Liver (tissue), 9 donors: ENCODE measurements around the gene TAS2R41. TPM values are rescaled to one million over a fixed set of nuclear protein-coding genes. Genes with fewer than 3 reads are reported as not detected.

ENCODE experiments used
- DNase-seq: peaks from one replicate; pipeline ENCODE4 v3.0.0-alpha.2; 2017; ENCODE audit warnings: low spot score
- H3K27ac ChIP-seq, 2 donors: one replicate each; pipeline ENCODE4 v1.7.0; 2013; ENCODE audit warnings: inconsistent platforms in 2 of 2, low read length in 2 of 2, control low read depth in 1 of 2, low read depth in 1 of 2, mild to moderate bottlenecking in 1 of 2
- H3K27me3 ChIP-seq, 4 donors: one replicate each; pipeline versions ENCODE4 v1.6.1 to v1.7.0; 2013; ENCODE audit warnings: low read length in 3 of 4, inconsistent platforms in 1 of 4, mild to moderate bottlenecking in 1 of 4, moderate library complexity in 1 of 4; ENCODE audit not compliant: control insufficient read depth in 4 of 4, insufficient read depth in 4 of 4
- H3K36me3 ChIP-seq, 4 donors: one replicate each; pipeline versions ENCODE4 v1.6.1 to v1.7.0; 2013; ENCODE audit warnings: low read length in 3 of 4, mild to moderate bottlenecking in 3 of 4, low read depth in 1 of 4, moderate library complexity in 1 of 4; ENCODE audit not compliant: control insufficient read depth in 4 of 4, insufficient read depth in 3 of 4
- H3K4me1 ChIP-seq, 4 donors: one replicate each; pipeline versions ENCODE4 v1.6.1 to v1.7.0; 2013; ENCODE audit warnings: low read length in 3 of 4, mild to moderate bottlenecking in 3 of 4, moderate library complexity in 1 of 4; ENCODE audit not compliant: control insufficient read depth in 4 of 4, insufficient read depth in 4 of 4
- H3K4me3 ChIP-seq, 3 donors: one replicate each; pipeline versions ENCODE4 v1.6.1 to v1.7.0; 2013; ENCODE audit warnings: low read length in 3 of 3, control low read depth in 1 of 3, low read depth in 1 of 3, mild to moderate bottlenecking in 1 of 3
- H3K9ac ChIP-seq, 2 donors: one replicate each; pipeline ENCODE4 v1.7.0; 2013; ENCODE audit warnings: low read length in 2 of 2, mild to moderate bottlenecking in 2 of 2, moderate library complexity in 2 of 2, control low read depth in 1 of 2, low read depth in 1 of 2
- H3K9me3 ChIP-seq, 4 donors: one replicate each; pipeline versions ENCODE4 v1.6.1 to v1.7.0; 2013; ENCODE audit warnings: low read length in 3 of 4; ENCODE audit not compliant: control insufficient read depth in 4 of 4
- EGR1 ChIP-seq, 2 donors: IDR thresholded peaks; 2 replicates each; pipeline ENCODE4 v1.6.1; 2016 to 2018; ENCODE audit warnings: antibody characterized with exemption in 2 of 2, low read depth in 2 of 2
- FOXA1 ChIP-seq: IDR thresholded peaks from 2 replicates; pipeline ENCODE4 v1.6.1; 2016; ENCODE audit warnings: antibody characterized with exemption
- FOXA2 ChIP-seq: IDR thresholded peaks from 2 replicates; pipeline ENCODE4 v1.6.1; 2016; ENCODE audit warnings: antibody characterized with exemption
- GABPA ChIP-seq, 2 donors: IDR thresholded peaks in 1 of 2; conservative IDR thresholded peaks in 1 of 2; 2 replicates each; pipeline ENCODE4 v1.6.1; 2016; ENCODE audit warnings: antibody characterized with exemption in 2 of 2, mild to moderate bottlenecking in 1 of 2, moderate library complexity in 1 of 2
- HNF4A ChIP-seq, 2 donors: conservative IDR thresholded peaks; 2 replicates each; pipeline ENCODE4 v1.6.1; 2016; ENCODE audit warnings: antibody characterized with exemption in 2 of 2, mild to moderate bottlenecking in 2 of 2
- JUND ChIP-seq, 2 donors: IDR thresholded peaks; 2 replicates each; pipeline ENCODE4 v1.6.1; 2016; ENCODE audit warnings: antibody characterized with exemption in 2 of 2
- MAX ChIP-seq: IDR thresholded peaks from 2 replicates; pipeline ENCODE4 v1.6.1; 2016; ENCODE audit warnings: antibody characterized with exemption
- NR2F2 ChIP-seq: IDR thresholded peaks from 2 replicates; pipeline ENCODE4 v1.6.1; 2016; ENCODE audit warnings: antibody characterized with exemption
- RAD21 ChIP-seq, 2 donors: IDR thresholded peaks; 2 replicates each; pipeline ENCODE4 v1.6.1; 2016; ENCODE audit warnings: antibody characterized with exemption in 2 of 2, mild to moderate bottlenecking in 2 of 2
- RXRA ChIP-seq, 2 donors: IDR thresholded peaks; 2 replicates each; pipeline ENCODE4 v1.6.1; 2017 to 2018; ENCODE audit warnings: antibody characterized with exemption in 2 of 2, mild to moderate bottlenecking in 1 of 2
- SP1 ChIP-seq: IDR thresholded peaks from 2 replicates; pipeline ENCODE4 v1.6.1; 2018; ENCODE audit warnings: antibody characterized with exemption, mild to moderate bottlenecking
- TAF1 ChIP-seq: conservative IDR thresholded peaks from 2 replicates; pipeline ENCODE4 v1.6.1; 2016; ENCODE audit warnings: antibody characterized with exemption, mild to moderate bottlenecking
- YY1 ChIP-seq: IDR thresholded peaks from 2 replicates; pipeline ENCODE4 v1.6.1; 2016; ENCODE audit warnings: antibody characterized with exemption, mild to moderate bottlenecking
- ZBTB33 ChIP-seq: IDR thresholded peaks from 2 replicates; pipeline ENCODE4 v1.6.1; 2016; ENCODE audit warnings: antibody characterized with exemption
- polyA plus RNA-seq, 2 donors: library from polyadenylated mRNA; stranded (reverse) in 1 of 2; unstranded in 1 of 2; fragments of 200-250 nt in 1 of 2; fragments of >200 nt in 1 of 2; fragmentation: Nextera tagmentation in 1 of 2; extraction: Ambion mirVana in 1 of 2; gene quantifications; one replicate each; pipeline versions ENCODE4 v1.2.1 to v1.2.3, GENCODE V29; 2013 to 2015
- total RNA-seq, 2 donors: library from RNA; depleted of rRNA; stranded (reverse); fragments of >200 nt; gene quantifications; one replicate each; pipeline ENCODE4 v1.2.3, GENCODE V29; 2014
- TF ChIP-seq, protein P1 (sequence below): IDR thresholded peaks from 2 replicates; pipeline ENCODE4 v1.6.1; 2016; ENCODE audit warnings: antibody characterized with exemption
- TF ChIP-seq, protein P2 (sequence below): IDR thresholded peaks from 2 replicates; pipeline ENCODE4 v1.6.1; 2016; ENCODE audit warnings: antibody characterized with exemption, mild to moderate bottlenecking
- donor health status: healthy.
- donor health status: healthy.
- donor health status: healthy.
- donor health status: healthy.
- donor health status: healthy.

The TAS2R41 gene
- total and polyA plus RNA-seq, 4 donors, result 0.25 TPM; not detected in 3

- TF ChIP-seq JUND (IDR thresholded peaks at IDR 0.05), result no peak
- TF ChIP-seq ZBTB33, result no peak
- TF ChIP-seq, protein P1, sequence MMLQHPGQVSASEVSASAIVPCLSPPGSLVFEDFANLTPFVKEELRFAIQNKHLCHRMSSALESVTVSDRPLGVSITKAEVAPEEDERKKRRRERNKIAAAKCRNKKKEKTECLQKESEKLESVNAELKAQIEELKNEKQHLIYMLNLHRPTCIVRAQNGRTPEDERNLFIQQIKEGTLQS, result no peak
Measured at GRCh38 chr7:143449793-143450192, 27.9 kb upstream of the TAS2R41 start (continued).

- no peaks in the 10 kb centered on the region for H3K36me3 ChIP-seq
Measured at GRCh38 chr7:143451122-143451521, 26.6 kb upstream of the TAS2R41 start.

More at GRCh38 chr7:143451122-143451521, 26.6 kb upstream of the TAS2R41 start:
- DNase-seq, result no peak
- Histone ChIP-seq H3K9me3 (no peaks in the 10 kb centered on the region), H3K27ac (no peak overlapping the region), H3K4me3 (no peak overlapping the region), H3K4me1 (no peaks in the 10 kb centered on the region), H3K9ac (no peak overlapping the region), H3K27me3 (no peaks in the 10 kb centered on the region)
- TF ChIP-seq JUND (IDR thresholded peaks at IDR 0.05) (no peak), EGR1 (IDR thresholded peaks at IDR 0.05; ENCODE audit: low read depth in 2 of 2) (no peak), YY1 (no peak), HNF4A (conservative IDR thresholded peaks at IDR 0.05) (no peak), RXRA (IDR thresholded peaks at IDR 0.05) (no peak), SP1 (no peak), MAX (no peak), NR2F2 (no peak), ZBTB33 (no peak), GABPA (IDR thresholded peaks at IDR 0.05 in 1 of 2, conservative IDR thresholded peaks at IDR 0.05 in 1 of 2) (no peak), FOXA2 (no peak), TAF1 (no peak), RAD21 (IDR thresholded peaks at IDR 0.05) (no peak), FOXA1 (no peak)
- TF ChIP-seq, protein P2, sequence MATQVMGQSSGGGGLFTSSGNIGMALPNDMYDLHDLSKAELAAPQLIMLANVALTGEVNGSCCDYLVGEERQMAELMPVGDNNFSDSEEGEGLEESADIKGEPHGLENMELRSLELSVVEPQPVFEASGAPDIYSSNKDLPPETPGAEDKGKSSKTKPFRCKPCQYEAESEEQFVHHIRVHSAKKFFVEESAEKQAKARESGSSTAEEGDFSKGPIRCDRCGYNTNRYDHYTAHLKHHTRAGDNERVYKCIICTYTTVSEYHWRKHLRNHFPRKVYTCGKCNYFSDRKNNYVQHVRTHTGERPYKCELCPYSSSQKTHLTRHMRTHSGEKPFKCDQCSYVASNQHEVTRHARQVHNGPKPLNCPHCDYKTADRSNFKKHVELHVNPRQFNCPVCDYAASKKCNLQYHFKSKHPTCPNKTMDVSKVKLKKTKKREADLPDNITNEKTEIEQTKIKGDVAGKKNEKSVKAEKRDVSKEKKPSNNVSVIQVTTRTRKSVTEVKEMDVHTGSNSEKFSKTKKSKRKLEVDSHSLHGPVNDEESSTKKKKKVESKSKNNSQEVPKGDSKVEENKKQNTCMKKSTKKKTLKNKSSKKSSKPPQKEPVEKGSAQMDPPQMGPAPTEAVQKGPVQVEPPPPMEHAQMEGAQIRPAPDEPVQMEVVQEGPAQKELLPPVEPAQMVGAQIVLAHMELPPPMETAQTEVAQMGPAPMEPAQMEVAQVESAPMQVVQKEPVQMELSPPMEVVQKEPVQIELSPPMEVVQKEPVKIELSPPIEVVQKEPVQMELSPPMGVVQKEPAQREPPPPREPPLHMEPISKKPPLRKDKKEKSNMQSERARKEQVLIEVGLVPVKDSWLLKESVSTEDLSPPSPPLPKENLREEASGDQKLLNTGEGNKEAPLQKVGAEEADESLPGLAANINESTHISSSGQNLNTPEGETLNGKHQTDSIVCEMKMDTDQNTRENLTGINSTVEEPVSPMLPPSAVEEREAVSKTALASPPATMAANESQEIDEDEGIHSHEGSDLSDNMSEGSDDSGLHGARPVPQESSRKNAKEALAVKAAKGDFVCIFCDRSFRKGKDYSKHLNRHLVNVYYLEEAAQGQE, result no peak
- TF ChIP-seq, protein P1, result no peak
